IMR-90 (cell line): ENCODE results near the gene SAMD11. TPM values are rescaled to one million over a fixed set of nuclear protein-coding genes. Genes with fewer than 3 reads are reported as not detected.
"Not testable (repeated sequence)": the region's sequence is repeated elsewhere in the genome, so short reads cannot be mapped to it uniquely, and the experiment has no call there.

Experiments
- ATAC-seq: fragments of 200-7000 bp; cut with Tn5 transposase; 2 replicates; pipeline ENCODE4 v1.9.1; 2020; ENCODE audit warnings: low read depth, mild to moderate bottlenecking, moderate library complexity
- BruUV-seq: library from RNA; stranded (reverse); fragments of 400-500 nt; replicated peaks from 2 replicates; lab custom pipeline; 2021; lab: Mats Ljungman, UMichigan
- CTCF ChIA-PET: fragments of 300-600 bp; formaldehyde crosslinking; extraction: SDS; loops from one replicate; lab custom pipeline; 2021; ENCODE audit warnings: antibody characterized with exemption; lab: Yijun Ruan, JAX
- POLR2A ChIA-PET: fragments of 300-600 bp; sonication (Branson Sonifier 250); formaldehyde crosslinking; loops from one replicate; lab custom pipeline; 2022; ENCODE audit warnings: antibody characterized with exemption; ENCODE audit not compliant: unreplicated experiment; lab: Charles Lee
- DNase-seq: peaks from one replicate; pipeline ENCODE4 v3.0.0; 2013
- H2AFZ ChIP-seq: replicated peaks from 2 replicates; pipeline ENCODE3; 2013; ENCODE audit warnings: low read length, mild to moderate bottlenecking; ENCODE audit not compliant: poor library complexity
- H2AK5ac ChIP-seq: 2 replicates; pipeline ENCODE4 v1.6.1; 2013; ENCODE audit warnings: low read depth, low read length, inconsistent platforms
- H2AK9ac ChIP-seq: replicated peaks from 2 replicates; pipeline ENCODE3; 2013; ENCODE audit warnings: mild to moderate bottlenecking, low read depth, low read length, moderate library complexity; ENCODE audit not compliant: poor library complexity
- H2BK120ac ChIP-seq: 2 replicates; pipeline ENCODE4 v1.6.1; 2013; ENCODE audit warnings: low read depth, low read length, inconsistent platforms
- H2BK15ac ChIP-seq: 3 replicates; pipeline ENCODE4 v1.6.1; 2013; ENCODE audit warnings: low read depth, low read length, inconsistent platforms
- H2BK20ac ChIP-seq: 2 replicates; pipeline ENCODE4 v1.6.1; 2013; ENCODE audit warnings: low read depth, mild to moderate bottlenecking, inconsistent platforms, low read length, moderate library complexity
- H2BK5ac ChIP-seq: 2 replicates; pipeline ENCODE4 v1.6.1; 2013; ENCODE audit warnings: mild to moderate bottlenecking, low read depth, low read length, inconsistent platforms; ENCODE audit not compliant: poor library complexity, severe bottlenecking
- H3K14ac ChIP-seq: replicated peaks from 2 replicates; pipeline ENCODE4 v1.6.1; 2013; ENCODE audit warnings: low read depth, low read length, inconsistent platforms
- H3K18ac ChIP-seq: 2 replicates; pipeline ENCODE4 v1.6.1; 2013; ENCODE audit warnings: low read depth, low read length, control low read depth
- H3K23ac ChIP-seq: 2 replicates; pipeline ENCODE4 v1.6.1; 2013; ENCODE audit warnings: low read depth, low read length, inconsistent platforms
- H3K27ac ChIP-seq: 2 replicates; pipeline ENCODE4 v1.5.1; 2013; ENCODE audit warnings: mild to moderate bottlenecking, control low read depth, low read length; ENCODE audit not compliant: insufficient read depth
- H3K27me3 ChIP-seq: 2 replicates; pipeline ENCODE4 v1.6.1; 2013; ENCODE audit warnings: low read length; ENCODE audit not compliant: control insufficient read depth, insufficient read depth
- H3K36me3 ChIP-seq: 2 replicates; pipeline ENCODE4 v1.6.1; 2013; ENCODE audit warnings: low read length, mixed read lengths; ENCODE audit not compliant: control insufficient read depth, insufficient read depth
- H3K4ac ChIP-seq: 2 replicates; pipeline ENCODE4 v1.6.1; 2013; ENCODE audit warnings: low read depth, low read length, inconsistent platforms
- H3K4me1 ChIP-seq: 2 replicates; pipeline ENCODE4 v1.6.1; 2013; ENCODE audit warnings: low read length, mixed read lengths; ENCODE audit not compliant: control insufficient read depth, insufficient read depth
- H3K4me2 ChIP-seq: 2 replicates; pipeline ENCODE4 v1.6.1; 2013; ENCODE audit warnings: low read depth, mild to moderate bottlenecking, control low read depth, low read length, moderate library complexity
- H3K4me3 ChIP-seq: 2 replicates; pipeline ENCODE4 v1.5.1; 2013; ENCODE audit warnings: low read depth, mild to moderate bottlenecking, control low read depth, low read length, moderate library complexity; ENCODE audit not compliant: insufficient read depth
- H3K56ac ChIP-seq: 2 replicates; pipeline ENCODE4 v1.6.1; 2013; ENCODE audit warnings: low read length, inconsistent platforms; ENCODE audit not compliant: insufficient read depth; ENCODE audit errors: extremely low read depth
- H3K79me1 ChIP-seq, 2 experiments: 2 replicates each; pipeline ENCODE4 v1.6.1; 2013; ENCODE audit warnings: low read length in 2 of 2, inconsistent platforms in 1 of 2, low read depth in 1 of 2
- H3K9ac ChIP-seq: 2 replicates; pipeline ENCODE4 v1.6.1; 2013; ENCODE audit warnings: low read depth, low read length, control low read depth
- H3K9me1 ChIP-seq: 2 replicates; pipeline ENCODE4 v1.6.1; 2013; ENCODE audit warnings: low read length, inconsistent platforms; ENCODE audit not compliant: insufficient read depth
- H3K9me3 ChIP-seq: 2 replicates; pipeline ENCODE4 v1.6.1; 2013; ENCODE audit warnings: low read length; ENCODE audit not compliant: control insufficient read depth, insufficient read depth
- H4K20me1 ChIP-seq: 2 replicates; pipeline ENCODE4 v1.6.1; 2013; ENCODE audit warnings: low read length, inconsistent platforms; ENCODE audit not compliant: insufficient read depth
- H4K5ac ChIP-seq: 2 replicates; pipeline ENCODE4 v1.6.1; 2013; ENCODE audit warnings: mild to moderate bottlenecking, low read depth, low read length, control low read depth
- H4K8ac ChIP-seq, 2 experiments: 2 replicates each; pipeline ENCODE4 v1.6.1; 2013; ENCODE audit warnings: low read depth in 2 of 2, low read length in 2 of 2, control low read depth in 1 of 2, inconsistent platforms in 1 of 2
- H4K91ac ChIP-seq: 2 replicates; pipeline ENCODE4 v1.6.1; 2013; ENCODE audit warnings: low read depth, low read length, inconsistent platforms; ENCODE audit not compliant: insufficient read depth
- CHD1 ChIP-seq: IDR thresholded peaks from 2 replicates; pipeline ENCODE4 v1.6.1; 2012; ENCODE audit warnings: low read depth, low read length, improper control_type of control experiment
- POLR2A ChIP-seq: IDR thresholded peaks from 2 replicates; pipeline ENCODE4 v1.6.1; 2012; ENCODE audit warnings: mild to moderate bottlenecking, low read depth, low read length
- RFX5 ChIP-seq: IDR thresholded peaks from 2 replicates; pipeline ENCODE4 v1.8.0; 2012; ENCODE audit warnings: low read depth, mild to moderate bottlenecking, low read length, moderate library complexity
- WGBS, 2 experiments: methylation state at CpG; one replicate each; pipeline versions ENCODE4 v1.1.5 to v1.1.7; 2013; ENCODE audit warnings: missing lambda C conversion rate in 2 of 2; ENCODE audit not compliant: insufficient read length in 1 of 2; ENCODE audit errors: extremely low coverage in 2 of 2; 5-methylcytosine and 5-hydroxymethylcytosine counted together
- dilution Hi-C: fragments of 300-500 bp; cut with HindIII; formaldehyde crosslinking; loops from one replicate; pipeline ENCODE4 v1.14.3; 2018; ENCODE audit warnings: low sequenced_read_pairs; ENCODE audit not compliant: unreplicated experiment
- in situ Hi-C: fragments of 300-500 bp; cut with MboI; formaldehyde crosslinking; loops from 3 replicates; pipeline ENCODE4 v1.14.3; 2019; ENCODE audit warnings: low sequenced_read_pairs, inconsistent platforms, mixed read lengths
- intact Hi-C: fragments of 100-400 bp; cut with micrococcal nuclease; formaldehyde crosslinking; loops from 2 replicates; pipeline ENCODE4 v1.10.0; 2022
- polyA plus RNA-seq, 3 experiments: library from polyadenylated mRNA; depleted of rRNA; stranded (reverse); fragments of >200 nt; gene quantifications; 2 replicates each; pipeline ENCODE4 v1.2.3, GENCODE V29; 2012; ENCODE audit warnings: low replicate concordance in 1 of 3
- total RNA-seq: library from RNA; depleted of rRNA; stranded (reverse); fragments of >200 nt; gene quantifications from 2 replicates; pipeline ENCODE4 v1.2.3, GENCODE V29; 2012
- TF ChIP-seq, protein P1 (sequence below): fragments of 150-350 bp; IDR thresholded peaks from 2 replicates; pipeline ENCODE4 v1.6.1; 2016; ENCODE audit warnings: low read depth, mild to moderate bottlenecking, low read length, moderate library complexity, borderline replicate concordance

Gene SAMD11
- total and polyA plus RNA-seq, 2 of the 4 experiments (the other 2 are of a cell fraction), result 5.9 to 22.9 TPM

DNA sequence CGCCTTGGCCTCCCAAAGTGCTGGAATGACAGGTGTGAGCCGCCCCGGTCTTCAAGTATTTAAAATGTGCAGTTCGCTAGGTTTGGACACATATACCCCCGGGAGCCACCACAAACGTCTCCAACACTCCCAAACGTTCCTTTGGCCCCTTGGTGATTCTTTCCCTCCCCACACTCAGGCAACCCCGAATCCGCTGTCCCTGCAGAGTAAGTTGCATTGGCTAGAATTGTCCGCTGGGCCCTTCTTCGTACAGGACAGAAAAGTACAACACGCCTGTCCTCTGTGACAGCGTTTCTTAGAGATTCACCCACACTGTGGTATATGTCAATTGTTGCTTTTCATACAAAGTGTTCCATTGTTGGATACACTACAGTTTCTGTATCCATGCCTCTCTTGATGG is 61.4 kb downstream of the SAMD11 start:
- intact Hi-C loops, result no loop called here

DNA sequence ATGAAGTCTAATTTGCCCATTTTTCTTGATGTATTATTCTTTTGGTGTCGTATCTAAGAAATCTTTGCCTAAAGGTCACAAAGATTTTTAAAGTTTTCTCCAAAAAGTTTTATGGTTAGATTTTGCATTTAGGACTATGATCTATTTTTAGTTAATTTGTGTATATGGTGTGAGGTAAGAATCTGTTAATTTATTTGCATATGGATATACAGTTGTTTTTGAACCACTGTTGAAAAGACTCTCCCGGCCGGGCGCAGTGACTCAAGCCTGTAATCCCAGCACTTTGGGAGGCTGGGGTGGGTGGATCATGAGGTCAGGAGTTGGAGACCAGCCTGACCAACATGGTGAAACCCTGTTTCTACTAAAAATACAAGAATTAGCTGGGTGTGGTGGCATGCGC is 64.3 kb downstream of the SAMD11 start:
- H3K9ac ChIP-seq, H2BK120ac ChIP-seq, H3K27me3 ChIP-seq, H3K9me1 ChIP-seq, H3K23ac ChIP-seq, in situ Hi-C loops, H2AK5ac ChIP-seq, H3K36me3 ChIP-seq, H3K27ac ChIP-seq, H2BK5ac ChIP-seq, H4K8ac ChIP-seq, POLR2A ChIA-PET, CTCF ChIA-PET, H3K18ac ChIP-seq, H2AK9ac ChIP-seq, H4K20me1 ChIP-seq, H3K4me2 ChIP-seq, H2BK20ac ChIP-seq, DNase-seq, H4K91ac ChIP-seq, H2BK15ac ChIP-seq, H3K79me1 ChIP-seq, BruUV-seq, dilution Hi-C loops, H3K4me3 ChIP-seq, H3K4me1 ChIP-seq, intact Hi-C loops, H3K4ac ChIP-seq, H3K14ac ChIP-seq, H4K5ac ChIP-seq, H3K56ac ChIP-seq, ATAC-seq, H2AFZ ChIP-seq: not testable (repeated sequence)
- 87% methylated on average over 3 of the region's 5 CpGs; no CpG with 5 or more reads in 1 of the 2 experiments for WGBS, 2 experiments
- H3K9me3 ChIP-seq, result peaks cover 10% of the 10 kb centered on the region

More for the DNA sequence above, 61.4 kb downstream of the SAMD11 start:
- in situ Hi-C loops (no loop called here), dilution Hi-C loops (no loop called here)
- no peaks in the 10 kb centered on the region for H3K9me3 ChIP-seq
- WGBS, 2 experiments, result 67% methylated on average over 4 of the region's 13 CpGs; no CpG with 5 or more reads in 1 of the 2 experiments
- no peak overlapping the region for H2AK5ac ChIP-seq
- no peak overlapping the region for H3K14ac ChIP-seq
- peaks cover 5% of the 10 kb centered on the region; the same call in 1 of the 2 replicates for H3K27me3 ChIP-seq
- no peak overlapping the region for H3K4ac ChIP-seq
- no peak overlapping the region for H2BK15ac ChIP-seq
- POLR2A ChIA-PET, result no interaction called here
- H3K4me1 ChIP-seq, result no peaks in the 10 kb centered on the region
- no peak overlapping the region for H2BK20ac ChIP-seq
- no peak overlapping the region for H4K91ac ChIP-seq
- no peaks in the 10 kb centered on the region for H3K9me1 ChIP-seq
- ATAC-seq, result no peak
- H4K20me1 ChIP-seq, result no peaks in the 10 kb centered on the region; the same call in 1 of the 2 replicates
- H3K23ac ChIP-seq, result no peak overlapping the region
- H2BK5ac ChIP-seq, result no peak overlapping the region
- no peak overlapping the region for H3K4me3 ChIP-seq
- H2BK120ac ChIP-seq, result no peak overlapping the region
- H3K79me1 ChIP-seq, result no peaks in the 10 kb centered on the region
- BruUV-seq, result no TSS peak
- H2AFZ ChIP-seq, result no peak overlapping the region
- no peak overlapping the region for H3K9ac ChIP-seq
- H2AK9ac ChIP-seq, result no peak overlapping the region
- H3K36me3 ChIP-seq, result no peaks in the 10 kb centered on the region
- CTCF ChIA-PET, result interaction anchor here (0.8 to 1.5 kb wide), 5 partner anchors 10 to 78 kb away, joined by 3 to 9 read pairs (median 4); no protein-coding TSS in a partner anchor
- no peak overlapping the region for H3K4me2 ChIP-seq
- H3K27ac ChIP-seq, result no peak overlapping the region
- no peak overlapping the region for H4K8ac ChIP-seq
- no peak overlapping the region for H4K5ac ChIP-seq
- no peak overlapping the region for H3K18ac ChIP-seq
- no peak for DNase-seq
- H3K56ac ChIP-seq, result no peak overlapping the region
- no peak; the same call in 1 of the 2 replicates for TF ChIP-seq POLR2A
- TF ChIP-seq, protein P1, sequence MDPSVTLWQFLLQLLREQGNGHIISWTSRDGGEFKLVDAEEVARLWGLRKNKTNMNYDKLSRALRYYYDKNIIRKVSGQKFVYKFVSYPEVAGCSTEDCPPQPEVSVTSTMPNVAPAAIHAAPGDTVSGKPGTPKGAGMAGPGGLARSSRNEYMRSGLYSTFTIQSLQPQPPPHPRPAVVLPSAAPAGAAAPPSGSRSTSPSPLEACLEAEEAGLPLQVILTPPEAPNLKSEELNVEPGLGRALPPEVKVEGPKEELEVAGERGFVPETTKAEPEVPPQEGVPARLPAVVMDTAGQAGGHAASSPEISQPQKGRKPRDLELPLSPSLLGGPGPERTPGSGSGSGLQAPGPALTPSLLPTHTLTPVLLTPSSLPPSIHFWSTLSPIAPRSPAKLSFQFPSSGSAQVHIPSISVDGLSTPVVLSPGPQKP, result no peak
- no peak for TF ChIP-seq CHD1
- no peak for TF ChIP-seq RFX5
